Right lobe of liver (tissue), 4 donors: Measurements from ENCODE around the gene GSTP1.

ENCODE experiments used
- POLR2A ChIP-seq: fragments of 450-650 bp; IDR thresholded peaks from one replicate; pipeline ENCODE4 v1.6.1; 2017; ENCODE audit warnings: antibody characterized with exemption, mild to moderate bottlenecking
- TF ChIP-seq, protein P1 (sequence below), 4 donors: fragments of 200-600 bp in 3 of 4; fragments of 450-650 bp in 1 of 4; IDR thresholded peaks; one replicate each; pipeline versions ENCODE4 v1.5.1 to v1.8.0; 2016 to 2022; ENCODE audit warnings: antibody characterized with exemption in 4 of 4, mild to moderate bottlenecking in 2 of 4
- donor health status: DM: no; HTN: no; CAD: no.
- donor health status: DM: no; HTN: no; CAD: no.
- donor health status: DM: no; HTN: yes; CAD: no.

DNA sequence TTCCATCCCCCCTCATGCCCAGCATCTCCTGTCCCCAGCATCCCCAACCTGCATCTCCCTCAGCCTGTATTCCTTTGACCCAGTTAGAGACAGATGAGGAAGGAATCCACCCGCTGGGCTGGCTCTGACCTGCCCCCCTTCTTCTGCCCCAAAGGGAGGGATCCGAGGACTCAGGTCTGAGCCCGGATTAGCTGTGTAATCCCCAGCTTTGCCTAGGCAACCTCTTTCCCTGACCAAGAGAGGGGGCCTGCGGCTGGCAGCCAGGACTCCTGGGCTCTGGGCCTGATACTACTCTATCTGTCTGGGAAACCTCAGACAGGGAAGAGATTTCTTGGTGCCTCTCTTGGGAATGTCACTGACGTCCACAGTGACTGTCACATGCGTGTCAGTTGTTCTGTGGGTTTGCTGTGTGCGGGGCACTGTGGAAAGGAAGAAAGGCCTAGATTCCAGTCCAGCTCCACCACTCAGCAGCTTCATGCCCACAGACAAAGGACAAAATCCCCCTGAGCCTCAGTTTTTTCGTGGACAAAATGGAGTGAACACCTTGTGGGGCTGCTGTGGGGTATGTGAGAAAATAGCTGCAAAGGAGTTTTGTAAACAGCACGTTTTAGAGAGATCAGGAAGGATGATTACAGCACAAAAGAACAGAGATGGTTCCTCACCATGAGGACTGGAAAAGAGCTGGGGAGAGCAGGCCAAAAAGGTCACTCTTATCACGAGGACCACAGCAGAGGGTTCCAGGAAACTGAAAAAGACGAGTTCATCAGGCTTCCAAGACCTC, 21.8 kb downstream of the GSTP1 start:
- TF ChIP-seq, protein P1, sequence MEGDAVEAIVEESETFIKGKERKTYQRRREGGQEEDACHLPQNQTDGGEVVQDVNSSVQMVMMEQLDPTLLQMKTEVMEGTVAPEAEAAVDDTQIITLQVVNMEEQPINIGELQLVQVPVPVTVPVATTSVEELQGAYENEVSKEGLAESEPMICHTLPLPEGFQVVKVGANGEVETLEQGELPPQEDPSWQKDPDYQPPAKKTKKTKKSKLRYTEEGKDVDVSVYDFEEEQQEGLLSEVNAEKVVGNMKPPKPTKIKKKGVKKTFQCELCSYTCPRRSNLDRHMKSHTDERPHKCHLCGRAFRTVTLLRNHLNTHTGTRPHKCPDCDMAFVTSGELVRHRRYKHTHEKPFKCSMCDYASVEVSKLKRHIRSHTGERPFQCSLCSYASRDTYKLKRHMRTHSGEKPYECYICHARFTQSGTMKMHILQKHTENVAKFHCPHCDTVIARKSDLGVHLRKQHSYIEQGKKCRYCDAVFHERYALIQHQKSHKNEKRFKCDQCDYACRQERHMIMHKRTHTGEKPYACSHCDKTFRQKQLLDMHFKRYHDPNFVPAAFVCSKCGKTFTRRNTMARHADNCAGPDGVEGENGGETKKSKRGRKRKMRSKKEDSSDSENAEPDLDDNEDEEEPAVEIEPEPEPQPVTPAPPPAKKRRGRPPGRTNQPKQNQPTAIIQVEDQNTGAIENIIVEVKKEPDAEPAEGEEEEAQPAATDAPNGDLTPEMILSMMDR (IDR thresholded peaks at IDR 0.05) = no peak
- no peak for TF ChIP-seq POLR2A
